Glomerular visceral epithelial cell (primary cell): ENCODE data around the gene TEX14.
A peak's percentile ranks its signal among the peaks of the same experiment; 100 is the strongest.
"Not testable (repeated sequence)": the region's sequence is repeated elsewhere in the genome, so short reads cannot be mapped to it uniquely, and the experiment has no call there.

Source experiments
- DNase-seq: peaks from one replicate; pipeline ENCODE4 v3.0.0-alpha.2; 2016; ENCODE audit errors: extremely low spot score

Gene TEX14

GRCh38 chr17:58560511-58560910 lies 131.3 kb downstream of the TEX14 start:
- DNase-seq: no peak

- DNase-seq: no peak
Observed at GRCh38 chr17:58557981-58558380, 133.9 kb downstream of the TEX14 start.

- DNase-seq: no peak
Observed at GRCh38 chr17:58556833-58557250, 135.0 kb downstream of the TEX14 start.

- DNase-seq: not testable (repeated sequence)
Observed at GRCh38 chr17:58555109-58555508, 136.7 kb downstream of the TEX14 start.

- no peak for DNase-seq
Observed at GRCh38 chr17:58541249-58541648, 150.6 kb downstream of the TEX14 start.

GRCh38 chr17:58539698-58540097 lies 152.1 kb downstream of the TEX14 start:
- no peak for DNase-seq

GRCh38 chr17:58538811-58539409 lies 152.9 kb downstream of the TEX14 start:
- DNase-seq: no peak

GRCh38 chr17:58537266-58537665 lies 154.6 kb downstream of the TEX14 start:
- DNase-seq: no peak

- no peak for DNase-seq
Observed at GRCh38 chr17:58536542-58536941, 155.3 kb downstream of the TEX14 start.

GRCh38 chr17:58535431-58535830 lies 156.4 kb downstream of the TEX14 start:
- DNase-seq: no peak

- DNase-seq: peak; percentile 40
Observed at GRCh38 chr17:58534901-58535421, 156.9 kb downstream of the TEX14 start.

GRCh38 chr17:58534331-58534730 lies 157.5 kb downstream of the TEX14 start:
- no peak for DNase-seq

- DNase-seq: no peak
Observed at GRCh38 chr17:58533616-58534188, 158.1 kb downstream of the TEX14 start.

- no peak for DNase-seq
Observed at GRCh38 chr17:58532555-58532951, 159.3 kb downstream of the TEX14 start.

GRCh38 chr17:58531661-58532554 lies 159.9 kb downstream of the TEX14 start:
- peak; percentile 50 for DNase-seq

GRCh38 chr17:58531122-58531521 lies 160.7 kb downstream of the TEX14 start:
- no peak for DNase-seq

GRCh38 chr17:58530655-58531054 lies 161.2 kb downstream of the TEX14 start:
- no peak for DNase-seq

- no peak for DNase-seq
Observed at GRCh38 chr17:58529275-58529674, 162.6 kb downstream of the TEX14 start.

- no peak for DNase-seq
Observed at GRCh38 chr17:58528443-58528842, 163.4 kb downstream of the TEX14 start.

GRCh38 chr17:58527949-58528348 lies 163.9 kb downstream of the TEX14 start:
- peak; percentile 57 for DNase-seq

GRCh38 chr17:58527306-58527705 lies 164.5 kb downstream of the TEX14 start:
- no peak for DNase-seq

- peak; percentile 59 for DNase-seq
Observed at GRCh38 chr17:58525239-58525638, 166.6 kb downstream of the TEX14 start.

GRCh38 chr17:58521680-58522079 lies 170.2 kb downstream of the TEX14 start:
- no peak for DNase-seq
